DND-41 (cell line): Measurements from ENCODE around the gene PPP1R1C.

Experiments
- ATAC-seq: fragments of 200-7000 bp; cut with Tn5 transposase; 3 replicates; pipeline ENCODE4 v1.9.1; 2021; ENCODE audit warnings: low read depth; ENCODE audit not compliant: insufficient read depth
- DNase-seq: peaks from one replicate; pipeline ENCODE4 v3.0.0-alpha.2; 2020
- H2AFZ ChIP-seq: 2 replicates; pipeline ENCODE4 v1.6.0; 2012; ENCODE audit warnings: low read depth, low read length
- H3K27ac ChIP-seq: 2 replicates; pipeline ENCODE4 v1.5.1; 2012; ENCODE audit warnings: low read length, inconsistent platforms
- H3K27me3 ChIP-seq: fragments of 200-600 bp; sonication (generic); 2 replicates; pipeline ENCODE4 v1.6.0; 2012; ENCODE audit warnings: low read length, mild to moderate bottlenecking, inconsistent platforms; ENCODE audit not compliant: insufficient read depth, poor library complexity
- H3K36me3 ChIP-seq: 2 replicates; pipeline ENCODE4 v1.5.1; 2012; ENCODE audit warnings: low read length, inconsistent platforms; ENCODE audit not compliant: insufficient read depth
- H3K4me1 ChIP-seq: 2 replicates; pipeline ENCODE4 v1.5.1; 2012; ENCODE audit warnings: mild to moderate bottlenecking, low read length; ENCODE audit not compliant: insufficient read depth
- H3K4me2 ChIP-seq: 2 replicates; pipeline ENCODE4 v1.6.0; 2012; ENCODE audit warnings: mild to moderate bottlenecking, moderate library complexity, low read length, inconsistent platforms; ENCODE audit not compliant: insufficient read depth
- H3K4me3 ChIP-seq, 2 experiments: fragments of 200-600 bp in 1 of 2; shearing (Covaris generic) in 1 of 2; 2 replicates each; pipeline ENCODE4 v1.5.1; 2012 to 2016; ENCODE audit warnings: inconsistent platforms in 2 of 2, low read length in 2 of 2, mild to moderate bottlenecking in 2 of 2, low read depth in 1 of 2, moderate library complexity in 1 of 2
- H3K79me2 ChIP-seq: 2 replicates; pipeline ENCODE4 v1.6.0; 2012; ENCODE audit warnings: low read length, inconsistent platforms; ENCODE audit not compliant: insufficient read depth
- H3K9ac ChIP-seq: 2 replicates; pipeline ENCODE4 v1.6.0; 2012; ENCODE audit warnings: low read depth, mild to moderate bottlenecking, inconsistent platforms, low read length, moderate library complexity
- H3K9me3 ChIP-seq: 2 replicates; pipeline ENCODE4 v1.5.1; 2012; ENCODE audit warnings: low read length, moderate library complexity, mild to moderate bottlenecking, inconsistent platforms; ENCODE audit not compliant: insufficient read depth, severe bottlenecking
- H4K20me1 ChIP-seq: 2 replicates; pipeline ENCODE4 v1.6.0; 2012; ENCODE audit warnings: low read length; ENCODE audit not compliant: insufficient read depth
- CTCF ChIP-seq: IDR thresholded peaks from 2 replicates; pipeline ENCODE4 v1.5.1; 2012; ENCODE audit warnings: borderline replicate concordance, low read length, moderate library complexity, mild to moderate bottlenecking; ENCODE audit not compliant: poor library complexity, severe bottlenecking; ENCODE audit errors: extremely low read depth
- EZH2 ChIP-seq: IDR thresholded peaks from 3 replicates; pipeline ENCODE4 v1.6.1; 2012; ENCODE audit warnings: borderline replicate concordance, low read depth, mild to moderate bottlenecking, moderate library complexity, low read length, inconsistent platforms; ENCODE audit not compliant: severe bottlenecking

Gene PPP1R1C

GRCh38 chr2:181972431-181973170 is 13.1 kb upstream of the PPP1R1C start:
- no peaks in the 10 kb centered on the region for H3K36me3 ChIP-seq
- H3K27ac ChIP-seq: no peak overlapping the region
- no peak overlapping the region for H3K4me3 ChIP-seq
- no peak overlapping the region for H3K4me2 ChIP-seq
- TF ChIP-seq EZH2: no peak
- TF ChIP-seq CTCF: no peak
- no peaks in the 10 kb centered on the region for H4K20me1 ChIP-seq
- H3K27me3 ChIP-seq: no peaks in the 10 kb centered on the region
- H3K79me2 ChIP-seq: no peaks in the 10 kb centered on the region
- H2AFZ ChIP-seq: no peak overlapping the region
- no peaks in the 10 kb centered on the region for H3K4me1 ChIP-seq
- ATAC-seq: no peak
- no peak overlapping the region for H3K9ac ChIP-seq
- H3K9me3 ChIP-seq: no peaks in the 10 kb centered on the region
- DNase-seq: no peak

- Histone ChIP-seq H3K4me2 (no peak overlapping the region), H3K36me3 (no peaks in the 10 kb centered on the region), H3K27ac (no peak overlapping the region), H3K4me1 (no peaks in the 10 kb centered on the region), H2AFZ (no peak overlapping the region), H3K27me3 (no peaks in the 10 kb centered on the region), H3K9ac (no peak overlapping the region), H3K79me2 (no peaks in the 10 kb centered on the region), H4K20me1 (no peaks in the 10 kb centered on the region), H3K9me3 (no peaks in the 10 kb centered on the region), H3K4me3 (no peak overlapping the region)
- TF ChIP-seq CTCF: no peak
- TF ChIP-seq EZH2: no peak
- DNase-seq (no peak), ATAC-seq (no peak)
Observed at GRCh38 chr2:181973171-181973783, 12.4 kb upstream of the PPP1R1C start.

- no peak for TF ChIP-seq EZH2
- no peak for TF ChIP-seq CTCF
- Histone ChIP-seq H3K9ac (no peak overlapping the region), H3K27ac (no peak overlapping the region), H3K4me3 (no peak overlapping the region), H3K4me2 (no peak overlapping the region), H3K79me2 (no peaks in the 10 kb centered on the region), H2AFZ (no peak overlapping the region), H4K20me1 (no peaks in the 10 kb centered on the region), H3K9me3 (no peaks in the 10 kb centered on the region), H3K4me1 (no peaks in the 10 kb centered on the region), H3K27me3 (no peaks in the 10 kb centered on the region), H3K36me3 (no peaks in the 10 kb centered on the region)
- DNase-seq (no peak), ATAC-seq (no peak)
Observed at GRCh38 chr2:181977661-181978350, 7.8 kb upstream of the PPP1R1C start.
